K562 (cell line): Measurements from ENCODE around the gene QRICH1. TPM values are rescaled to one million over a fixed set of nuclear protein-coding genes. Genes with fewer than 3 reads are reported as not detected.

ENCODE experiments used
- E2F3 ChIP-seq: fragments of 250-450 bp; sonication (Bioruptor Pico); IDR thresholded peaks from 2 replicates; pipeline ENCODE4 v1.4.0; 2020; ENCODE audit warnings: mild to moderate bottlenecking
- GATA2 ChIP-seq: sonication (generic); formaldehyde crosslinking; IDR thresholded peaks from 2 replicates; pipeline ENCODE4 v1.4.0; 2020; ENCODE audit warnings: mild to moderate bottlenecking, missing genetic modification reagents
- KAT2B ChIP-seq: IDR thresholded peaks from one replicate; pipeline ENCODE4 v1.6.1; 2012; ENCODE audit warnings: low read depth, mild to moderate bottlenecking, control low read depth, inconsistent platforms, low read length, moderate library complexity
- MAFG ChIP-seq: fragments of 450-650 bp; conservative IDR thresholded peaks from 2 replicates; pipeline ENCODE4 v1.6.1; 2016; ENCODE audit warnings: missing genetic modification characterization, missing compliant biosample characterization
- NBN ChIP-seq: fragments of 450-650 bp; IDR thresholded peaks from 2 replicates; pipeline ENCODE4 v1.6.1; 2016; ENCODE audit warnings: low read depth, mild to moderate bottlenecking
- RFX1 ChIP-seq: fragments of 450-650 bp; IDR thresholded peaks from 2 replicates; pipeline ENCODE4 v1.6.1; 2016; ENCODE audit warnings: mild to moderate bottlenecking, moderate library complexity
- SP1 ChIP-seq: sonication (generic); formaldehyde crosslinking; IDR thresholded peaks from 2 replicates; pipeline ENCODE4 v1.8.1; 2022; ENCODE audit warnings: mild to moderate bottlenecking, missing genetic modification reagents
- STAT5A ChIP-seq: IDR thresholded peaks from 2 replicates; pipeline ENCODE4 v1.6.1; 2012; ENCODE audit warnings: low read length, inconsistent platforms, borderline replicate concordance
- polyA plus RNA-seq, 8 experiments: library from polyadenylated mRNA; depleted of rRNA in 4 of 8; stranded (reverse) in 5 of 8; unstranded in 3 of 8; fragments of >200 nt; fragmentation: Nextera tagmentation in 2 of 8; fragmentation: Illumina TruSeq in 1 of 8; extraction: Ambion mirVana in 2 of 8; extraction: Trizol in 1 of 8; gene quantifications; 2 replicates each; pipeline versions ENCODE4 v1.2.1 to v1.2.3, GENCODE V29; 2011 to 2014; ENCODE audit warnings: inconsistent platforms in 1 of 8, missing spikeins in 1 of 8
- total RNA-seq, 7 experiments: library from RNA; depleted of rRNA in 6 of 7; stranded (reverse); fragments of >200 nt in 6 of 7; fragmentation: Illumina TruSeq in 2 of 7; extraction: Trizol in 2 of 7; gene quantifications; 2 replicates each; pipeline versions ENCODE4 v1.2.1 to v1.2.3, GENCODE V29; 2011 to 2021; ENCODE audit warnings: low replicate concordance in 1 of 7
- TF ChIP-seq, protein P1 (sequence below): fragments of 450-650 bp; IDR thresholded peaks from 2 replicates; pipeline ENCODE4 v1.6.1; 2018; ENCODE audit not compliant: partially characterized antibody
- TF ChIP-seq, protein P2 (sequence below): sonication (generic); formaldehyde crosslinking; IDR thresholded peaks from 2 replicates; pipeline ENCODE4 v1.4.0; 2020; ENCODE audit warnings: mild to moderate bottlenecking, missing genetic modification reagents
- TF ChIP-seq, protein P3 (sequence below): fragments of 250-450 bp; sonication (Bioruptor Pico); IDR thresholded peaks from 2 replicates; pipeline ENCODE4 v1.4.0; 2020; ENCODE audit warnings: mild to moderate bottlenecking, moderate library complexity, borderline replicate concordance
- TF ChIP-seq, protein P4 (sequence below): fragments of 250-450 bp; sonication (Bioruptor Pico); IDR thresholded peaks from 2 replicates; pipeline ENCODE4 v1.8.0; 2022; ENCODE audit warnings: inconsistent platforms
- TF ChIP-seq, protein P5 (sequence below): sonication (generic); formaldehyde crosslinking; IDR thresholded peaks from 2 replicates; pipeline ENCODE4 v1.8.1; 2023; ENCODE audit warnings: mild to moderate bottlenecking, missing genetic modification reagents

QRICH1 gene
- total and polyA plus RNA-seq, 9 of the 15 experiments (the other 6 are each of a cell fraction or from before 2014, with no cell fraction given), result 20.1 to 99.2 (median 56.7) TPM

DNA sequence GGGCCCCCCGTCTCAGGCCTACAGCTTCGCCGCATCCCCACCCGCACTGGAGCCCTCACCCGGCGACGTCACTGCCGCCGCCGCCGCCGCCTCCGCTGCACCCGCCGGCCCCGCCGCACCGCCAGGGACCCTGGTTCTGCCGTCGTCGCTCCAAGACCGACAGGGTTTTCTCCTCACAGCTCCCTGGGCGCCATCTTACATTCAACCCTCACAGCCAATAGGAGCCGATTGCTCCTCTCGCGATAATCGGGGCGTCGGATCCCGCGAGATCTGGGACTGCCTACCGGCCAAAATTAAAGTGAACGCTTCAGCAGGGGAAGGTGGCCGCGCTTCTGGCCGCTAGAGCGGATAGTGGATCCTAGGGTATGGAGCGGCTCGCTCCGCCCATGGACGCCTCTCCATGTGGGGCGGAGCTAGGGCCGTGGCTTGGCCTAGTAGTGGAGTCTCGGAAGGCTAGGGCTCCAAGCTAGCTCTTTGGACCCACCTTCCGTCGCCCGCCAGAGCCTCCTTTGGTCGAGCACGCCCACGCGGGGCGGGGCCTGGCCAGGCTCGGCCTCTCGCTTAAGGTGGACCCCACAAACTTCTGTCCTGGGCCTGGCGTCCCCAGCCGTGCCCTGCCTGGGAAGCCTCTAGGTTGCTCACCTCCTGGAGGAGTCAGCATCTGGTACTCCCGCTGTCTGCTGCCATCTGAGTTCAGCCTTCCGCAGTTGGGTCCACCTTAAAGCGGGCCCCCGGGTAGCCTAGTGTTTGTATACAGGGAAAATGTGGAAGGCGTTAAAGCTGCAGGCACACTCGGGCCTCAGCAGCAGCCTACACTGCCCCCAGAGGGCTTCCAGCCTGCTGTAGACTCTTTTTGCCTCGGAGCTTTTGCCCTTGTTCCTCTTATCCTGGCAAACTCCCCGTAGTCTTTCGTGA lies at the start of gene QRICH1 (continued):
- TF ChIP-seq, protein P1, sequence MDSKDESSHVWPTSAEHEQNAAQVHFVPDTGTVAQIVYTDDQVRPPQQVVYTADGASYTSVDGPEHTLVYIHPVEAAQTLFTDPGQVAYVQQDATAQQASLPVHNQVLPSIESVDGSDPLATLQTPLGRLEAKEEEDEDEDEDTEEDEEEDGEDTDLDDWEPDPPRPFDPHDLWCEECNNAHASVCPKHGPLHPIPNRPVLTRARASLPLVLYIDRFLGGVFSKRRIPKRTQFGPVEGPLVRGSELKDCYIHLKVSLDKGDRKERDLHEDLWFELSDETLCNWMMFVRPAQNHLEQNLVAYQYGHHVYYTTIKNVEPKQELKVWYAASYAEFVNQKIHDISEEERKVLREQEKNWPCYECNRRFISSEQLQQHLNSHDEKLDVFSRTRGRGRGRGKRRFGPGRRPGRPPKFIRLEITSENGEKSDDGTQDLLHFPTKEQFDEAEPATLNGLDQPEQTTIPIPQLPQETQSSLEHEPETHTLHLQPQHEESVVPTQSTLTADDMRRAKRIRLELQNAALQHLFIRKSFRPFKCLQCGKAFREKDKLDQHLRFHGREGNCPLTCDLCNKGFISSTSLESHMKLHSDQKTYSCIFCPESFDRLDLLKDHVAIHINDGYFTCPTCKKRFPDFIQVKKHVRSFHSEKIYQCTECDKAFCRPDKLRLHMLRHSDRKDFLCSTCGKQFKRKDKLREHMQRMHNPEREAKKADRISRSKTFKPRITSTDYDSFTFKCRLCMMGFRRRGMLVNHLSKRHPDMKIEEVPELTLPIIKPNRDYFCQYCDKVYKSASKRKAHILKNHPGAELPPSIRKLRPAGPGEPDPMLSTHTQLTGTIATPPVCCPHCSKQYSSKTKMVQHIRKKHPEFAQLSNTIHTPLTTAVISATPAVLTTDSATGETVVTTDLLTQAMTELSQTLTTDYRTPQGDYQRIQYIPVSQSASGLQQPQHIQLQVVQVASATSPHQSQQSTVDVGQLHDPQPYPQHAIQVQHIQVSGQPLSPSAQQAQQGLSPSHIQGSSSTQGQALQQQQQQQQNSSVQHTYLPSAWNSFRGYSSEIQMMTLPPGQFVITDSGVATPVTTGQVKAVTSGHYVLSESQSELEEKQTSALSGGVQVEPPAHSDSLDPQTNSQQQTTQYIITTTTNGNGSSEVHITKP, result peak; percentile 76
- TF ChIP-seq SP1 (CRISPR knock-in tag) (peak; percentile 89), KAT2B (no peak), E2F3 (CRISPR knock-in tag) (no peak), MAFG (tag) (no peak), GATA2 (CRISPR knock-in tag) (no peak), NBN (no peak; the same call in 1 of the 2 replicates), STAT5A (no peak; the same call in 1 of the 2 replicates), RFX1 (no peak)
- TF ChIP-seq, protein P2, sequence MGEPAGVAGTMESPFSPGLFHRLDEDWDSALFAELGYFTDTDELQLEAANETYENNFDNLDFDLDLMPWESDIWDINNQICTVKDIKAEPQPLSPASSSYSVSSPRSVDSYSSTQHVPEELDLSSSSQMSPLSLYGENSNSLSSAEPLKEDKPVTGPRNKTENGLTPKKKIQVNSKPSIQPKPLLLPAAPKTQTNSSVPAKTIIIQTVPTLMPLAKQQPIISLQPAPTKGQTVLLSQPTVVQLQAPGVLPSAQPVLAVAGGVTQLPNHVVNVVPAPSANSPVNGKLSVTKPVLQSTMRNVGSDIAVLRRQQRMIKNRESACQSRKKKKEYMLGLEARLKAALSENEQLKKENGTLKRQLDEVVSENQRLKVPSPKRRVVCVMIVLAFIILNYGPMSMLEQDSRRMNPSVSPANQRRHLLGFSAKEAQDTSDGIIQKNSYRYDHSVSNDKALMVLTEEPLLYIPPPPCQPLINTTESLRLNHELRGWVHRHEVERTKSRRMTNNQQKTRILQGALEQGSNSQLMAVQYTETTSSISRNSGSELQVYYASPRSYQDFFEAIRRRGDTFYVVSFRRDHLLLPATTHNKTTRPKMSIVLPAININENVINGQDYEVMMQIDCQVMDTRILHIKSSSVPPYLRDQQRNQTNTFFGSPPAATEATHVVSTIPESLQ, result no peak
- TF ChIP-seq, protein P3, sequence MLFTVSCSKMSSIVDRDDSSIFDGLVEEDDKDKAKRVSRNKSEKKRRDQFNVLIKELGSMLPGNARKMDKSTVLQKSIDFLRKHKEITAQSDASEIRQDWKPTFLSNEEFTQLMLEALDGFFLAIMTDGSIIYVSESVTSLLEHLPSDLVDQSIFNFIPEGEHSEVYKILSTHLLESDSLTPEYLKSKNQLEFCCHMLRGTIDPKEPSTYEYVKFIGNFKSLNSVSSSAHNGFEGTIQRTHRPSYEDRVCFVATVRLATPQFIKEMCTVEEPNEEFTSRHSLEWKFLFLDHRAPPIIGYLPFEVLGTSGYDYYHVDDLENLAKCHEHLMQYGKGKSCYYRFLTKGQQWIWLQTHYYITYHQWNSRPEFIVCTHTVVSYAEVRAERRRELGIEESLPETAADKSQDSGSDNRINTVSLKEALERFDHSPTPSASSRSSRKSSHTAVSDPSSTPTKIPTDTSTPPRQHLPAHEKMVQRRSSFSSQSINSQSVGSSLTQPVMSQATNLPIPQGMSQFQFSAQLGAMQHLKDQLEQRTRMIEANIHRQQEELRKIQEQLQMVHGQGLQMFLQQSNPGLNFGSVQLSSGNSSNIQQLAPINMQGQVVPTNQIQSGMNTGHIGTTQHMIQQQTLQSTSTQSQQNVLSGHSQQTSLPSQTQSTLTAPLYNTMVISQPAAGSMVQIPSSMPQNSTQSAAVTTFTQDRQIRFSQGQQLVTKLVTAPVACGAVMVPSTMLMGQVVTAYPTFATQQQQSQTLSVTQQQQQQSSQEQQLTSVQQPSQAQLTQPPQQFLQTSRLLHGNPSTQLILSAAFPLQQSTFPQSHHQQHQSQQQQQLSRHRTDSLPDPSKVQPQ (CRISPR knock-in tag), result no peak
- TF ChIP-seq, protein P4, sequence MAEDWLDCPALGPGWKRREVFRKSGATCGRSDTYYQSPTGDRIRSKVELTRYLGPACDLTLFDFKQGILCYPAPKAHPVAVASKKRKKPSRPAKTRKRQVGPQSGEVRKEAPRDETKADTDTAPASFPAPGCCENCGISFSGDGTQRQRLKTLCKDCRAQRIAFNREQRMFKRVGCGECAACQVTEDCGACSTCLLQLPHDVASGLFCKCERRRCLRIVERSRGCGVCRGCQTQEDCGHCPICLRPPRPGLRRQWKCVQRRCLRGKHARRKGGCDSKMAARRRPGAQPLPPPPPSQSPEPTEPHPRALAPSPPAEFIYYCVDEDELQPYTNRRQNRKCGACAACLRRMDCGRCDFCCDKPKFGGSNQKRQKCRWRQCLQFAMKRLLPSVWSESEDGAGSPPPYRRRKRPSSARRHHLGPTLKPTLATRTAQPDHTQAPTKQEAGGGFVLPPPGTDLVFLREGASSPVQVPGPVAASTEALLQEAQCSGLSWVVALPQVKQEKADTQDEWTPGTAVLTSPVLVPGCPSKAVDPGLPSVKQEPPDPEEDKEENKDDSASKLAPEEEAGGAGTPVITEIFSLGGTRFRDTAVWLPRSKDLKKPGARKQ (CRISPR knock-in tag), result no peak
- TF ChIP-seq, protein P5, sequence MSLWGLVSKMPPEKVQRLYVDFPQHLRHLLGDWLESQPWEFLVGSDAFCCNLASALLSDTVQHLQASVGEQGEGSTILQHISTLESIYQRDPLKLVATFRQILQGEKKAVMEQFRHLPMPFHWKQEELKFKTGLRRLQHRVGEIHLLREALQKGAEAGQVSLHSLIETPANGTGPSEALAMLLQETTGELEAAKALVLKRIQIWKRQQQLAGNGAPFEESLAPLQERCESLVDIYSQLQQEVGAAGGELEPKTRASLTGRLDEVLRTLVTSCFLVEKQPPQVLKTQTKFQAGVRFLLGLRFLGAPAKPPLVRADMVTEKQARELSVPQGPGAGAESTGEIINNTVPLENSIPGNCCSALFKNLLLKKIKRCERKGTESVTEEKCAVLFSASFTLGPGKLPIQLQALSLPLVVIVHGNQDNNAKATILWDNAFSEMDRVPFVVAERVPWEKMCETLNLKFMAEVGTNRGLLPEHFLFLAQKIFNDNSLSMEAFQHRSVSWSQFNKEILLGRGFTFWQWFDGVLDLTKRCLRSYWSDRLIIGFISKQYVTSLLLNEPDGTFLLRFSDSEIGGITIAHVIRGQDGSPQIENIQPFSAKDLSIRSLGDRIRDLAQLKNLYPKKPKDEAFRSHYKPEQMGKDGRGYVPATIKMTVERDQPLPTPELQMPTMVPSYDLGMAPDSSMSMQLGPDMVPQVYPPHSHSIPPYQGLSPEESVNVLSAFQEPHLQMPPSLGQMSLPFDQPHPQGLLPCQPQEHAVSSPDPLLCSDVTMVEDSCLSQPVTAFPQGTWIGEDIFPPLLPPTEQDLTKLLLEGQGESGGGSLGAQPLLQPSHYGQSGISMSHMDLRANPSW, result no peak
